SK-N-SH (cell line): ENCODE results near the gene ENDOV.

Experiments
- GATA2 ChIP-seq: sonication (generic); formaldehyde crosslinking; IDR thresholded peaks from 2 replicates; pipeline ENCODE4 v1.5.0; 2020; ENCODE audit warnings: mild to moderate bottlenecking, missing genetic modification reagents
- SMC3 ChIP-seq: IDR thresholded peaks from 2 replicates; pipeline ENCODE4 v1.6.1; 2012; ENCODE audit warnings: low read depth, low read length, improper control_type of control experiment
- TF ChIP-seq, protein P1 (sequence below): IDR thresholded peaks from 2 replicates; pipeline ENCODE4 v1.4.0; 2012; ENCODE audit warnings: low read depth

DNA sequence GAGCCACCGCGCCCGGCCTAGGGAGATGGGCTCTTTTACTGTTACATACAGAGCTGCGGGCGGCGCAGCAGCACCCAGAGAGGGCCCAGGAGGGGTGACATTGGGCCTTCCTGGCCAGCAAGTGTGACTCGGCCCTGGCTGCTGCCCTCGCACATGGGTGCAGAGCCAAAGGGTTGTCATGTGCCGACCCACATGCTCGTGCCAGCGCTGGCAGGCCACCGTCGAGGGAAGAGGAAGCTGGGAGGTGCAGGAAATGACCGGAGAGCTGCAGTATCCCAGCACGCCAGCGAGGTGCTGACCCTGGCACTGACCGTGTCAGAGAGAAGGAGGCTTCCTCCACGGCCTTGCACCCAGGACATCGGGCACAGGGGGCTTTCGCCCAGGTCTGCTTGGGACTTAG, 8.0 kb downstream of the ENDOV start:
- TF ChIP-seq SMC3 (no peak), GATA2 (no peak)
- TF ChIP-seq, protein P1, sequence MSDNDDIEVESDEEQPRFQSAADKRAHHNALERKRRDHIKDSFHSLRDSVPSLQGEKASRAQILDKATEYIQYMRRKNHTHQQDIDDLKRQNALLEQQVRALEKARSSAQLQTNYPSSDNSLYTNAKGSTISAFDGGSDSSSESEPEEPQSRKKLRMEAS: no peak
